PC-3 (cell line): ENCODE results near the gene KCNK4. TPM values are rescaled to one million over a fixed set of nuclear protein-coding genes. Genes with fewer than 3 reads are reported as not detected.

Source experiments
- ATAC-seq: fragments of 200-7000 bp; cut with Tn5 transposase; 2 replicates; pipeline ENCODE4 v1.9.1; 2020; ENCODE audit warnings: mild to moderate bottlenecking, moderate library complexity
- BruUV-seq: library from RNA; stranded (reverse); fragments of 400-500 nt; replicated peaks from 2 replicates; lab custom pipeline; 2021; lab: Mats Ljungman, UMichigan
- CTCF ChIA-PET: fragments of 300-600 bp; sonication (Branson Sonifier 250); formaldehyde crosslinking; loops from one replicate; lab custom pipeline; 2022; ENCODE audit warnings: antibody characterized with exemption; lab: Charles Lee
- POLR2A ChIA-PET: fragments of 300-600 bp; sonication (Branson Sonifier 250); formaldehyde crosslinking; loops from one replicate; lab custom pipeline; 2022; ENCODE audit warnings: antibody characterized with exemption; ENCODE audit not compliant: unreplicated experiment; lab: Charles Lee
- DNase-seq: peaks from one replicate; pipeline ENCODE4 v3.0.0-alpha.2; 2015
- H2AFZ ChIP-seq: fragments of 300-600 bp; sonication (generic); 2 replicates; pipeline ENCODE4 v1.6.0; 2016; ENCODE audit warnings: antibody characterized with exemption, low read length
- H3F3A ChIP-seq: fragments of 300-600 bp; sonication (generic); one replicate; pipeline ENCODE4 v1.6.0; 2017; ENCODE audit warnings: antibody characterized with exemption, low read length, control low read depth, mild to moderate bottlenecking; ENCODE audit not compliant: unreplicated experiment
- H3K27ac ChIP-seq: fragments of 300-600 bp; sonication (generic); 2 replicates; pipeline ENCODE4 v1.5.1; 2016; ENCODE audit warnings: mild to moderate bottlenecking, low read length
- H3K27me3 ChIP-seq: fragments of 300-600 bp; sonication (generic); 2 replicates; pipeline ENCODE4 v1.6.1; 2016; ENCODE audit warnings: low read length, mixed read lengths
- H3K36me3 ChIP-seq: fragments of 300-600 bp; sonication (generic); 2 replicates; pipeline ENCODE4 v1.6.1; 2016; ENCODE audit warnings: low read depth, mixed run types, low read length, mixed read lengths
- H3K4me1 ChIP-seq: fragments of 300-600 bp; sonication (generic); 2 replicates; pipeline ENCODE4 v1.5.1; 2016; ENCODE audit warnings: low read length; ENCODE audit not compliant: insufficient read depth
- H3K4me2 ChIP-seq: fragments of 300-600 bp; sonication (generic); 2 replicates; pipeline ENCODE4 v1.6.0; 2016; ENCODE audit warnings: low read length
- H3K4me3 ChIP-seq: fragments of 300-600 bp; sonication (generic); 2 replicates; pipeline ENCODE4 v1.5.1; 2016; ENCODE audit warnings: mild to moderate bottlenecking, low read length, mixed read lengths
- H3K79me2 ChIP-seq: fragments of 300-600 bp; sonication (generic); 2 replicates; pipeline ENCODE4 v1.6.1; 2017; ENCODE audit warnings: low read length, mixed read lengths
- H3K9ac ChIP-seq: fragments of 300-600 bp; sonication (generic); 2 replicates; pipeline ENCODE4 v1.6.0; 2016; ENCODE audit warnings: mild to moderate bottlenecking, low read length
- H3K9me2 ChIP-seq: fragments of 300-600 bp; sonication (generic); replicated peaks from 2 replicates; pipeline ENCODE4 v1.6.1; 2016; ENCODE audit warnings: mixed run types, low read length, mixed read lengths
- H3K9me3 ChIP-seq: fragments of 300-600 bp; sonication (generic); 2 replicates; pipeline ENCODE4 v1.6.1; 2016; ENCODE audit warnings: low read length, mixed read lengths
- H4K20me1 ChIP-seq: fragments of 300-600 bp; sonication (generic); 2 replicates; pipeline ENCODE4 v1.6.1; 2016; ENCODE audit warnings: low read length, mixed read lengths
- EZH2 ChIP-seq: fragments of 300-600 bp; sonication (generic); IDR thresholded peaks from one replicate; pipeline ENCODE4 v1.6.1; 2017; ENCODE audit warnings: antibody characterized with exemption, mild to moderate bottlenecking, low read length; ENCODE audit not compliant: unreplicated experiment
- EZH2phosphoT487 ChIP-seq: fragments of 300-600 bp; sonication (generic); IDR thresholded peaks from 2 replicates; pipeline ENCODE4 v1.6.1; 2018; ENCODE audit warnings: mild to moderate bottlenecking, antibody characterized with exemption, low read length, borderline replicate concordance
- intact Hi-C: fragments of 100-400 bp; cut with micrococcal nuclease; formaldehyde crosslinking; loops from 2 replicates; pipeline ENCODE4 v1.9.0; 2023
- total RNA-seq: library from RNA; depleted of rRNA; stranded (reverse); fragments of >200 nt; gene quantifications from 2 replicates; pipeline ENCODE4 v1.2.3, GENCODE V29; 2014
- TF ChIP-seq, protein P1 (sequence below): fragments of 300-600 bp; sonication (generic); conservative IDR thresholded peaks from 2 replicates; pipeline ENCODE4 v1.5.1; 2017; ENCODE audit warnings: antibody characterized with exemption, low read depth, mild to moderate bottlenecking, low read length

Gene KCNK4
- total RNA-seq, 1 experiment from 2014 or later: 1.2 TPM

DNA sequence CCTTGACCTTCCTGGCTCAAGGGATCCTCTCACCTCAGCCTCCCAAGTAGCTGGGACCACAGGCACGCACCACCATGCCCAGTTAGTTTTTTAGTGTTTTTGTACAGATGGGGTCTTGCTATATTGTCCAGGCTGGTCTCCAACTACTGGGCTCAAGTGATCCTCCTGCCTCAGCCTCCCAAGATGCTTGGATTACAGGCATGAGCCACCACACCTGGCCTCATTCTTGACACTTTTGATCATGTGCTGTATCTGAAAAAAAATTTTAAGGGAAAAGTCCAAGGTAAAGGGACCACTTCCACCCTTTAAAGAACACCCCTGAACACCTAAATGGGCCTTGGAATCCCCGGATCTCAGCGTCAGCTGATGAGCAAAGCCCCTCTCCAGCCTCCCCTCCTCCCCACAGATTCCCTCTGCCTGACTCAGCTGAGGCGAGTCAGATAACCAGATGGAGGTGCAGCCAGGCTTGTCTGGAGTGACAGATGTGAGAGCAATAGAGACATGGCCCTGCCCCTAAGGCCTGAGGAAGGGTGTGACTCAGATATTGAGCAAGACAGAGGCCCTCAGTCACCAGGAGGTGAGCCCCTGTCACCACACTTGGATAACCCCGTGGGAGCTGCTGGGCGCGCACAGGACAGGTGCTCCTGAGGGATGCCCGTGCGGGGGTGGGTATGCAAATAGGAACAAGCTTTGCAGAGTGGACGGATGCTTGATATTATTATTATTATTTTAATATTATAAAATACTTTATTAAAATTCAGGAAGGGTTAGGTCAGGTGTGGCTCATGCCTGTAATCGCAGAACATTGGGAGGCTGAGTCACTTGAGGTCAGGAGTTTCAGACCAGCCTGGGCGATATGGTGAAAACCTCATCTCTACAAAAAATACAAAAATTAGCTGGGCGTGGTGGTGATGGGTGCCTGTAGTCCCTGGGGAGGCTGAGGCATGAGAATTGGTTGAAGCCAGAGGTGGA is 43.9 kb downstream of the KCNK4 start:
- Histone ChIP-seq H3K4me1 (peaks cover 28% of the 10 kb centered on the region), H4K20me1 (no peaks in the 10 kb centered on the region), H3K4me3 (no peak overlapping the region), H3K79me2 (no peaks in the 10 kb centered on the region), H3K27ac (peak overlapping the region; percentile 55), H2AFZ (no peak overlapping the region), H3K36me3 (no peaks in the 10 kb centered on the region), H3F3A (peaks cover 5% of the 10 kb centered on the region), H3K9ac (no peak overlapping the region), H3K9me3 (no peaks in the 10 kb centered on the region), H3K4me2 (peak overlapping the region; percentile 68), H3K27me3 (no peaks in the 10 kb centered on the region), H3K9me2 (no peaks in the 10 kb centered on the region)
- TF ChIP-seq, protein P1, sequence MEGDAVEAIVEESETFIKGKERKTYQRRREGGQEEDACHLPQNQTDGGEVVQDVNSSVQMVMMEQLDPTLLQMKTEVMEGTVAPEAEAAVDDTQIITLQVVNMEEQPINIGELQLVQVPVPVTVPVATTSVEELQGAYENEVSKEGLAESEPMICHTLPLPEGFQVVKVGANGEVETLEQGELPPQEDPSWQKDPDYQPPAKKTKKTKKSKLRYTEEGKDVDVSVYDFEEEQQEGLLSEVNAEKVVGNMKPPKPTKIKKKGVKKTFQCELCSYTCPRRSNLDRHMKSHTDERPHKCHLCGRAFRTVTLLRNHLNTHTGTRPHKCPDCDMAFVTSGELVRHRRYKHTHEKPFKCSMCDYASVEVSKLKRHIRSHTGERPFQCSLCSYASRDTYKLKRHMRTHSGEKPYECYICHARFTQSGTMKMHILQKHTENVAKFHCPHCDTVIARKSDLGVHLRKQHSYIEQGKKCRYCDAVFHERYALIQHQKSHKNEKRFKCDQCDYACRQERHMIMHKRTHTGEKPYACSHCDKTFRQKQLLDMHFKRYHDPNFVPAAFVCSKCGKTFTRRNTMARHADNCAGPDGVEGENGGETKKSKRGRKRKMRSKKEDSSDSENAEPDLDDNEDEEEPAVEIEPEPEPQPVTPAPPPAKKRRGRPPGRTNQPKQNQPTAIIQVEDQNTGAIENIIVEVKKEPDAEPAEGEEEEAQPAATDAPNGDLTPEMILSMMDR: no peak
- TF ChIP-seq EZH2: no peak
- no peak for TF ChIP-seq EZH2phosphoT487
- no TSS peak for BruUV-seq
- ChIA-PET POLR2A (interaction anchor here (1.5 kb wide), 1 partner anchor 17 kb away, joined by 10 read pairs; the partner anchor contains the start of genes PRDX5 and TRMT112), CTCF (interaction anchor here (0.5 to 1.3 kb wide), 4 partner anchors 18 to 150 kb away, joined by 5 to 8 read pairs (median 7); partner anchors contain the start of genes PRDX5 and TRMT112)
- ATAC-seq: peak; percentile 87
- peak; percentile 100 for DNase-seq
- intact Hi-C loops: loop anchor here (2.0 kb wide), 1 partner anchor 18 kb away; the partner anchor contains the start of gene TRMT112

DNA sequence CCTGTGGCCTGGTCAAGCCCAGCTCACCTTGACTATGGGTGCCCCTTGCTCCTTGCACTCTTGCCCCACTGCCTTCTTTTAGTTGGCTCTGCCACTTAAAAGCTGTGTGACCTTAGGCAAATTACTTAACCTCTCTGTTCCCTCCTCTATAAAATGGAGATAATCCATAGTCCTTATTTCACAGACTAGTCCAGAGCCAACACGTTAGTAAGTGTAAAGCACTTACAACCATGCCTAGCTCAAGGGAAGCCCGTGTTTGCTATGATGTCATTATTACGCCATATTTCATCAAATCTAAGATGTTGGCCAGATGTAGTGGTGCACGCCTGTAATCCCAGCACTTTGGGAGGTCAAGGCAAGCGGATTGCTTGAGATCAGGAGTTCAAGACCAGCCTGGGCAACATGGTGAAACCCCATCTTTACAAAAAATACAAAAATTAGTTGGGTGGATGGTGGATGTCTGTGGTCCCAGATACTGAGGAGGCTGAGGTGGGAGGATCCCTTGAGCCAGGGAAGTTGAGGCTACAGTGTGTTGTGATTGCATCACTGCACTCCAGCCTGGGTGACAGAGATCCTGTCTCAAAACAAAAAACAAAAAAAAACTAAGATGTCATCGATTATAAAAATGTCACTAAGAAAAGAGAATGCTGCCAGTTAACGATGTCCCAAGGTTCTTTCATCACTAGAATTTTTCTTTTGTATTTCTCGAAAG is 46.6 kb downstream of the KCNK4 start:
- H3K27ac ChIP-seq: no peak overlapping the region
- CTCF ChIA-PET: no interaction called here
- intact Hi-C loops: no loop called here

More for the DNA sequence above, 46.6 kb downstream of the KCNK4 start:
- Histone ChIP-seq H3K9me2 (no peaks in the 10 kb centered on the region), H3K9me3 (no peaks in the 10 kb centered on the region), H3F3A (peaks cover under 1% of the 10 kb centered on the region), H3K9ac (no peak overlapping the region), H3K79me2 (no peaks in the 10 kb centered on the region), H3K36me3 (no peaks in the 10 kb centered on the region), H2AFZ (no peak overlapping the region), H3K4me2 (no peak overlapping the region), H3K4me1 (peaks cover 16% of the 10 kb centered on the region), H3K27me3 (no peaks in the 10 kb centered on the region), H4K20me1 (no peaks in the 10 kb centered on the region), H3K4me3 (no peak overlapping the region)
- ATAC-seq (no peak), DNase-seq (no peak)
- POLR2A ChIA-PET: interaction anchor here (0.7 kb wide), 1 partner anchor 98 kb away, joined by 5 read pairs; no protein-coding TSS in a partner anchor
- TF ChIP-seq EZH2 (no peak), EZH2phosphoT487 (no peak)
- TF ChIP-seq, protein P1: no peak
- no TSS peak for BruUV-seq
